Measurements from ENCODE around the gene MBD4.
A peak's percentile ranks its signal among the peaks of the same experiment; 100 is the strongest.
"Not testable (repeated sequence)": the region's sequence is repeated elsewhere in the genome, so short reads cannot be mapped to it uniquely, and the experiment has no call there.

Gene MBD4

GRCh38 chr3:129439817-129440617, at the start of gene MBD4, which contains the start of gene IFT122:
Gene MBD4 (minus strand): TSS chr3:129439948. CDS start chr3:129439833, 115 bp downstream.
Gene IFT122 (plus strand): TSS chr3:129440224. CDS start chr3:129440331, 107 bp downstream.
- DNase-seq: peak; percentile 81

GRCh38 chr3:129489258-129489657, 49.5 kb upstream of the MBD4 start:
- not testable (repeated sequence) for DNase-seq

- DNase-seq: not testable (repeated sequence)
Observed at GRCh38 chr3:129487868-129488335, 48.2 kb upstream of the MBD4 start.

GRCh38 chr3:129487183-129487867, 47.6 kb upstream of the MBD4 start:
- DNase-seq: no peak

- no peak for DNase-seq
Observed at GRCh38 chr3:129486664-129487035, 46.9 kb upstream of the MBD4 start.

- no peak for DNase-seq
Observed at GRCh38 chr3:129485721-129486663, 46.2 kb upstream of the MBD4 start.

GRCh38 chr3:129485146-129485545, 45.4 kb upstream of the MBD4 start:
- not testable (repeated sequence) for DNase-seq

GRCh38 chr3:129483870-129484269, 44.1 kb upstream of the MBD4 start:
- no peak for DNase-seq

- peak; percentile 39 for DNase-seq
Observed at GRCh38 chr3:129482721-129483120, 43.0 kb upstream of the MBD4 start.

GRCh38 chr3:129481766-129482332, 42.1 kb upstream of the MBD4 start:
- DNase-seq: no peak

- not testable (repeated sequence) for DNase-seq
Observed at GRCh38 chr3:129481225-129481765, 41.5 kb upstream of the MBD4 start.

- no peak for DNase-seq
Observed at GRCh38 chr3:129476586-129476985, 36.8 kb upstream of the MBD4 start.

GRCh38 chr3:129475863-129476262, 36.1 kb upstream of the MBD4 start:
- no peak for DNase-seq

- no peak for DNase-seq
Observed at GRCh38 chr3:129474984-129475804, 35.4 kb upstream of the MBD4 start.

- no peak for DNase-seq
Observed at GRCh38 chr3:129473769-129474152, 34.0 kb upstream of the MBD4 start.

GRCh38 chr3:129473067-129473768, 33.5 kb upstream of the MBD4 start:
- no peak for DNase-seq

GRCh38 chr3:129470861-129471260, 31.1 kb upstream of the MBD4 start:
- DNase-seq: no peak

GRCh38 chr3:129469026-129469425, 29.3 kb upstream of the MBD4 start:
- no peak for DNase-seq

GRCh38 chr3:129467932-129468331, 28.2 kb upstream of the MBD4 start:
- DNase-seq: no peak

GRCh38 chr3:129463716-129464115, 24.0 kb upstream of the MBD4 start:
- no peak for DNase-seq

GRCh38 chr3:129463094-129463493, 23.3 kb upstream of the MBD4 start:
- DNase-seq: no peak

Measured in 8988T (cell line).